A549 treated with GW870086 at 1 μM for 4 hours (cell line): ENCODE measurements around the gene RD3L. TPM values are rescaled to one million over a fixed set of nuclear protein-coding genes. Genes with fewer than 3 reads are reported as not detected.

Experiments
- total RNA-seq: library from RNA; stranded (reverse); fragments of 200-300 nt; extraction: Qiagen RNA extraction; gene quantifications from 5 replicates; pipeline ENCODE4 v1.2.3, GENCODE V29; 2022; ENCODE audit warnings: low read depth

The RD3L gene
- total RNA-seq: not detected in 5 replicates

DNA sequence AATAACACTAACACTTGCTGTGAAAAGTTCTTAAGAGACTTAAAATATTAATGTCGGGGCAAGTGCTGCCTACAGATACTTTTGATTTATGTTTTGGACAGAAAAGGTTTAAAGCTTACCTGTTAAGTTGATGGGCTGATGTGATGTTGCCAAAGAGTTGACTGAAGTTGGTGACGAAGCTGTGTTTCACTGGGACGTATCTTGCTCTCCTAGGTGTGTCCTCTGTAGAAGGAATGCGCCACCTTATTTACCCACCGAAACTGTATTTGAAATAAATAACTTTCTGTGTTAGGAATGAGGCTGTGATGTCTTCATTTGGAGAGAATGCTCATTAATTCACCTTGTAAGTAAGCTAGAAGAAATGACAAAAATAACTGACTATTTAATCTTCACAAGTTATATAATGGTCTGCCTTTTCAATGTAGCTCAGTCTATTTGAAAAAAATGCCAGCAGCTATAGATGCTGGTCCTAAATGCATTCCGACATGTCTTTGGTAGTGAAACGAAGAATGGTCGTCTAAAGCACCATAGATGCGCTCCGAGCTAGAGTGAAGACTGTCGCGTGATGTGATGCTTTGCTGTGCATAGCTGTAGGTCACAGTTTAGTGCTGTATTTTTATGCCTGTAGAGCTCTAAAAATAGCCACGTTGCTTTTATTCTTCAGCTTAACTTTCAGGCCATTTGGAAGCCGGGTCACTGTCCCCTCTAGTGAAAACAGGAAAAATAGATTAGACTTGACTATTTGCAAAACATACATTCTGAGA lies at the start of gene RD3L:
RD3L (minus strand) TSS at position 557 of the 764 bp plus-strand sequence. CDS start 834 bp downstream, outside the sequence.

DNA sequence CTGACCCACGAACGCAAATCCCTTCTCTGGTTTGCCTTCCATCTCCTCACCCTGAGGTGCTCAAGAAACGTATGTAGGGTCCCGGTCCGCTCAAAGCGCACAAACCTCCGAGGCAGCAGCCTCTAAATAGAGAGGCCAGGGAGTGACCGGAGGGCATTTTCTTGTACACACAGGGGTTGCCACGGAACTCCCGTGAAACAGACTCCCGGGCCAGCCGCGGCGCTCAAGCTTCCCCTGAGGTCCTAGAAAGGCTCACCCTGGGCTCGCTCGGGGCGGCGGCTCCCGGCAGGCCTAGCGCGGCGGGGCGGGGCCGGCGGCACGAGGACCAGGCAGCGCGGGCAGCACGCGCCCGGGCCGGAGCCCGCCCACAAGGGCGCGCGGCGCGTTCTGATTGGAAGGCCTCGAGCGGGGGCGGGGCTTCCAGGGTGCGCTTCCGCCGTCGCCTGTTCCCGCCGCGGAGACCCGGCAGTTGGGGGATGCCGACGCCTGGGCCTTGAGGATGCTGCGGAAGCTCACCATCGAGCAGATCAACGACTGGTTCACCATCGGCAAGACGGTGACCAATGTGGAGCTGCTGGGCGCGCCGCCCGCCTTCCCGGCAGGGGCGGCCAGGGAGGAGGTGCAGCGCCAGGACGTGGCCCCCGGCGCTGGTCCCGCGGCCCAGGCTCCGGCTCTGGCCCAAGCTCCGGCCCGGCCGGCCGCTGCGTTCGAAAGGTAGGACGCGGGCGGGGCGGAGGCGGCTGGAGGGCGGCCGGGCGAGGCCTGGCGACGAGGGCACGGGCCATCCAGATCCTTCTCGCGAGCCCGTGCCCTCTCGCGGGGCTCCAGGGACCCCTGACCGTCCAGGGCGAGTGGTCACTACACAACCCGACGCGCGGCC lies 14.1 kb downstream of the RD3L start, which contains the start of gene TDRD9:
TDRD9 (plus strand) TSS at position 446 of the 880 bp plus-strand sequence; CDS start at position 500, 54 bp downstream.

Other genes with a start within 250 kb of the RD3L start
- gene XRCC3, start 227.1 kb downstream of the RD3L start, total RNA-seq: 28.2 to 29.6 TPM (median 29.1 TPM) in 5 replicates
- gene ZFYVE21, start 226.7 kb downstream of the RD3L start, total RNA-seq: 35.6 to 44.6 TPM (median 42.4 TPM) in 5 replicates
- gene PPP1R13B, start 95.0 kb downstream of the RD3L start, total RNA-seq: 4.2 to 5.7 TPM (median 4.6 TPM) in 5 replicates
- 0.08 to 0.22 TPM (median 0.14 TPM) in 5 replicates for gene TDRD9, start 14.1 kb downstream of the RD3L start, total RNA-seq
- gene ASPG, start 143.2 kb upstream of the RD3L start, total RNA-seq: 0.07 to 0.16 TPM in 2 of 5 replicates, not detected in the others
- gene KIF26A, start 196.1 kb upstream of the RD3L start, total RNA-seq: 2.3 to 3.8 TPM (median 3.4 TPM) in 5 replicates